IMR-90 (cell line): ENCODE results near the gene IFT43. TPM values are rescaled to one million over a fixed set of nuclear protein-coding genes. Genes with fewer than 3 reads are reported as not detected.

Source experiments
- ATAC-seq: fragments of 200-7000 bp; cut with Tn5 transposase; 2 replicates; pipeline ENCODE4 v1.9.1; 2020; ENCODE audit warnings: low read depth, mild to moderate bottlenecking, moderate library complexity
- BruUV-seq: library from RNA; stranded (reverse); fragments of 400-500 nt; replicated peaks from 2 replicates; lab custom pipeline; 2021; lab: Mats Ljungman, UMichigan
- CTCF ChIA-PET: fragments of 300-600 bp; formaldehyde crosslinking; extraction: SDS; loops from one replicate; lab custom pipeline; 2021; ENCODE audit warnings: antibody characterized with exemption; lab: Yijun Ruan, JAX
- POLR2A ChIA-PET: fragments of 300-600 bp; sonication (Branson Sonifier 250); formaldehyde crosslinking; loops from one replicate; lab custom pipeline; 2022; ENCODE audit warnings: antibody characterized with exemption; ENCODE audit not compliant: unreplicated experiment; lab: Charles Lee
- DNase-seq: peaks from one replicate; pipeline ENCODE4 v3.0.0; 2013
- H2AFZ ChIP-seq: replicated peaks from 2 replicates; pipeline ENCODE3; 2013; ENCODE audit warnings: low read length, mild to moderate bottlenecking; ENCODE audit not compliant: poor library complexity
- H2AK5ac ChIP-seq: 2 replicates; pipeline ENCODE4 v1.6.1; 2013; ENCODE audit warnings: low read depth, low read length, inconsistent platforms
- H2AK9ac ChIP-seq: replicated peaks from 2 replicates; pipeline ENCODE3; 2013; ENCODE audit warnings: mild to moderate bottlenecking, low read depth, low read length, moderate library complexity; ENCODE audit not compliant: poor library complexity
- H2BK120ac ChIP-seq: 2 replicates; pipeline ENCODE4 v1.6.1; 2013; ENCODE audit warnings: low read depth, low read length, inconsistent platforms
- H2BK15ac ChIP-seq: 3 replicates; pipeline ENCODE4 v1.6.1; 2013; ENCODE audit warnings: low read depth, low read length, inconsistent platforms
- H2BK20ac ChIP-seq: 2 replicates; pipeline ENCODE4 v1.6.1; 2013; ENCODE audit warnings: low read depth, mild to moderate bottlenecking, inconsistent platforms, low read length, moderate library complexity
- H2BK5ac ChIP-seq: 2 replicates; pipeline ENCODE4 v1.6.1; 2013; ENCODE audit warnings: mild to moderate bottlenecking, low read depth, low read length, inconsistent platforms; ENCODE audit not compliant: poor library complexity, severe bottlenecking
- H3K14ac ChIP-seq: replicated peaks from 2 replicates; pipeline ENCODE4 v1.6.1; 2013; ENCODE audit warnings: low read depth, low read length, inconsistent platforms
- H3K18ac ChIP-seq: 2 replicates; pipeline ENCODE4 v1.6.1; 2013; ENCODE audit warnings: low read depth, low read length, control low read depth
- H3K23ac ChIP-seq: 2 replicates; pipeline ENCODE4 v1.6.1; 2013; ENCODE audit warnings: low read depth, low read length, inconsistent platforms
- H3K27ac ChIP-seq: 2 replicates; pipeline ENCODE4 v1.5.1; 2013; ENCODE audit warnings: mild to moderate bottlenecking, control low read depth, low read length; ENCODE audit not compliant: insufficient read depth
- H3K27me3 ChIP-seq: 2 replicates; pipeline ENCODE4 v1.6.1; 2013; ENCODE audit warnings: low read length; ENCODE audit not compliant: control insufficient read depth, insufficient read depth
- H3K36me3 ChIP-seq: 2 replicates; pipeline ENCODE4 v1.6.1; 2013; ENCODE audit warnings: low read length, mixed read lengths; ENCODE audit not compliant: control insufficient read depth, insufficient read depth
- H3K4ac ChIP-seq: 2 replicates; pipeline ENCODE4 v1.6.1; 2013; ENCODE audit warnings: low read depth, low read length, inconsistent platforms
- H3K4me1 ChIP-seq: 2 replicates; pipeline ENCODE4 v1.6.1; 2013; ENCODE audit warnings: low read length, mixed read lengths; ENCODE audit not compliant: control insufficient read depth, insufficient read depth
- H3K4me2 ChIP-seq: 2 replicates; pipeline ENCODE4 v1.6.1; 2013; ENCODE audit warnings: low read depth, mild to moderate bottlenecking, control low read depth, low read length, moderate library complexity
- H3K4me3 ChIP-seq: 2 replicates; pipeline ENCODE4 v1.5.1; 2013; ENCODE audit warnings: low read depth, mild to moderate bottlenecking, control low read depth, low read length, moderate library complexity; ENCODE audit not compliant: insufficient read depth
- H3K56ac ChIP-seq: 2 replicates; pipeline ENCODE4 v1.6.1; 2013; ENCODE audit warnings: low read length, inconsistent platforms; ENCODE audit not compliant: insufficient read depth; ENCODE audit errors: extremely low read depth
- H3K79me1 ChIP-seq, 2 experiments: 2 replicates each; pipeline ENCODE4 v1.6.1; 2013; ENCODE audit warnings: low read length in 2 of 2, inconsistent platforms in 1 of 2, low read depth in 1 of 2
- H3K9ac ChIP-seq: 2 replicates; pipeline ENCODE4 v1.6.1; 2013; ENCODE audit warnings: low read depth, low read length, control low read depth
- H3K9me1 ChIP-seq: 2 replicates; pipeline ENCODE4 v1.6.1; 2013; ENCODE audit warnings: low read length, inconsistent platforms; ENCODE audit not compliant: insufficient read depth
- H3K9me3 ChIP-seq: 2 replicates; pipeline ENCODE4 v1.6.1; 2013; ENCODE audit warnings: low read length; ENCODE audit not compliant: control insufficient read depth, insufficient read depth
- H4K20me1 ChIP-seq: 2 replicates; pipeline ENCODE4 v1.6.1; 2013; ENCODE audit warnings: low read length, inconsistent platforms; ENCODE audit not compliant: insufficient read depth
- H4K5ac ChIP-seq: 2 replicates; pipeline ENCODE4 v1.6.1; 2013; ENCODE audit warnings: mild to moderate bottlenecking, low read depth, low read length, control low read depth
- H4K8ac ChIP-seq, 2 experiments: 2 replicates each; pipeline ENCODE4 v1.6.1; 2013; ENCODE audit warnings: low read depth in 2 of 2, low read length in 2 of 2, control low read depth in 1 of 2, inconsistent platforms in 1 of 2
- H4K91ac ChIP-seq: 2 replicates; pipeline ENCODE4 v1.6.1; 2013; ENCODE audit warnings: low read depth, low read length, inconsistent platforms; ENCODE audit not compliant: insufficient read depth
- BHLHE40 ChIP-seq: fragments of 150-350 bp; IDR thresholded peaks from 2 replicates; pipeline ENCODE4 v1.6.1; 2016; ENCODE audit warnings: mild to moderate bottlenecking, low read depth, low read length
- CEBPB ChIP-seq: IDR thresholded peaks from 2 replicates; pipeline ENCODE4 v1.6.1; 2012; ENCODE audit warnings: low read depth, low read length, improper control_type of control experiment
- CHD1 ChIP-seq: IDR thresholded peaks from 2 replicates; pipeline ENCODE4 v1.6.1; 2012; ENCODE audit warnings: low read depth, low read length, improper control_type of control experiment
- CTCF ChIP-seq: conservative IDR thresholded peaks from 2 replicates; pipeline ENCODE4 v1.5.1; 2012; ENCODE audit warnings: mild to moderate bottlenecking, low read depth, low read length, improper control_type of control experiment
- ELK1 ChIP-seq: fragments of 150-350 bp; IDR thresholded peaks from 2 replicates; pipeline ENCODE4 v1.6.1; 2016; ENCODE audit warnings: low read depth, mild to moderate bottlenecking, low read length, moderate library complexity, borderline replicate concordance
- FOS ChIP-seq: fragments of 150-350 bp; IDR thresholded peaks from 2 replicates; pipeline ENCODE4 v1.6.1; 2016; ENCODE audit warnings: low read depth, low read length
- MAFK ChIP-seq: IDR thresholded peaks from 2 replicates; pipeline ENCODE4 v1.6.1; 2012; ENCODE audit warnings: low read depth, low read length, improper control_type of control experiment
- MAZ ChIP-seq: IDR thresholded peaks from 2 replicates; pipeline ENCODE4 v1.6.1; 2012; ENCODE audit warnings: low read depth, mild to moderate bottlenecking, low read length, improper control_type of control experiment, moderate library complexity, borderline replicate concordance
- MXI1 ChIP-seq: IDR thresholded peaks from 2 replicates; pipeline ENCODE4 v1.6.1; 2012; ENCODE audit warnings: low read depth, mild to moderate bottlenecking, low read length, moderate library complexity, borderline replicate concordance
- NFE2L2 ChIP-seq: fragments of 150-350 bp; IDR thresholded peaks from 2 replicates; pipeline ENCODE4 v1.6.1; 2016; ENCODE audit warnings: low read depth, mild to moderate bottlenecking, low read length
- POLR2A ChIP-seq: IDR thresholded peaks from 2 replicates; pipeline ENCODE4 v1.6.1; 2012; ENCODE audit warnings: mild to moderate bottlenecking, low read depth, low read length
- RCOR1 ChIP-seq: IDR thresholded peaks from 2 replicates; pipeline ENCODE4 v1.6.1; 2012; ENCODE audit warnings: mild to moderate bottlenecking, low read length, improper control_type of control experiment; ENCODE audit not compliant: insufficient replicate concordance
- RFX5 ChIP-seq: IDR thresholded peaks from 2 replicates; pipeline ENCODE4 v1.8.0; 2012; ENCODE audit warnings: low read depth, mild to moderate bottlenecking, low read length, moderate library complexity
- SMC3 ChIP-seq: fragments of 150-350 bp; IDR thresholded peaks from 2 replicates; pipeline ENCODE4 v1.6.1; 2016; ENCODE audit warnings: low read depth, mild to moderate bottlenecking, antibody characterized with exemption, low read length, moderate library complexity
- USF2 ChIP-seq: fragments of 150-350 bp; IDR thresholded peaks from 2 replicates; pipeline ENCODE4 v1.6.1; 2017; ENCODE audit warnings: mild to moderate bottlenecking, antibody characterized with exemption, low read length, low read depth
- WGBS, 2 experiments: methylation state at CpG; one replicate each; pipeline versions ENCODE4 v1.1.5 to v1.1.7; 2013; ENCODE audit warnings: missing lambda C conversion rate in 2 of 2; ENCODE audit not compliant: insufficient read length in 1 of 2; ENCODE audit errors: extremely low coverage in 2 of 2; 5-methylcytosine and 5-hydroxymethylcytosine counted together
- dilution Hi-C: fragments of 300-500 bp; cut with HindIII; formaldehyde crosslinking; loops from one replicate; pipeline ENCODE4 v1.14.3; 2018; ENCODE audit warnings: low sequenced_read_pairs; ENCODE audit not compliant: unreplicated experiment
- in situ Hi-C: fragments of 300-500 bp; cut with MboI; formaldehyde crosslinking; loops from 3 replicates; pipeline ENCODE4 v1.14.3; 2019; ENCODE audit warnings: low sequenced_read_pairs, inconsistent platforms, mixed read lengths
- intact Hi-C: fragments of 100-400 bp; cut with micrococcal nuclease; formaldehyde crosslinking; loops from 2 replicates; pipeline ENCODE4 v1.10.0; 2022
- polyA plus RNA-seq, 3 experiments: library from polyadenylated mRNA; depleted of rRNA; stranded (reverse); fragments of >200 nt; gene quantifications; 2 replicates each; pipeline ENCODE4 v1.2.3, GENCODE V29; 2012; ENCODE audit warnings: low replicate concordance in 1 of 3
- total RNA-seq: library from RNA; depleted of rRNA; stranded (reverse); fragments of >200 nt; gene quantifications from 2 replicates; pipeline ENCODE4 v1.2.3, GENCODE V29; 2012

IFT43 gene
- total and polyA plus RNA-seq, 2 of the 4 experiments (the other 2 are of a cell fraction): 41.4 to 43.2 TPM

DNA sequence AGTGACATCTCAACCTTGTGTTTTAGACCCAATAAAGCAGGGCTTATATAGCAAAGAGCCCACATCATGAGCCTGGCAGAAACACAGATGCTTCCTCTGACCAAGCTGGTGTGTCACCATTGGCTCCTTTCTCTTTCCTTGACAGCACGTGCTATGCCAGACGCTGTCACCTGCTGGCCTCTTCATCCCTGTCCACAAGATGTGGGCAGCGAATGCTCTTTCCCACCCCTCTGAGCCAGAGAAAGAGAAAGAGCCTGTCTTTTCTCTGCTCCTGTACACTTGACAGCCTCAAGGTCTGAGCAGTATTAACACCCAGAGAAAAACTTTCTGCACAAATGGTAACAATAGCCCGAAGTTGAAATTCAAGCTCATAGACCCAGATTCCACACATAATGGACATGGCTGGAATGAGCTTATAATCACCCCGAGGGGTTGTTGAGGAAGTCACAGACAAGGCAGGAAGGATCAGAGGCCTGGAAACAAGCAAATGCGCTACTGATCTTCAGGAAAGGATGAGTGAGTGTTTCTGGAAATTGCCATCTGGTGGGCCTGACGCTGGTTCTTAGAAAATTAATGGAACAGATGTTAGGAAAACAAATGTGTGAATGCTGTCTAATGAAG is 12.7 kb upstream of the IFT43 start:
- Histone ChIP-seq H3K27me3 (no peaks in the 10 kb centered on the region; the same call in 1 of the 2 replicates), H3K23ac (no peak overlapping the region), H3K14ac (no peak overlapping the region), H2AFZ (no peak overlapping the region), H3K79me1 (no peaks in the 10 kb centered on the region), H4K20me1 (no peaks in the 10 kb centered on the region), H3K4me1 (no peaks in the 10 kb centered on the region), H3K27ac (no peak overlapping the region), H3K4me3 (no peak overlapping the region), H3K9me1 (no peaks in the 10 kb centered on the region), H3K56ac (no peak overlapping the region), H3K9ac (no peak overlapping the region), H2BK120ac (no peak overlapping the region), H2BK15ac (no peak overlapping the region), H2AK5ac (no peak overlapping the region), H3K36me3 (no peaks in the 10 kb centered on the region), H3K9me3 (no peaks in the 10 kb centered on the region), H4K91ac (no peak overlapping the region), H4K5ac (no peak overlapping the region), H2BK20ac (no peak overlapping the region), H3K18ac (no peak overlapping the region), H2BK5ac (no peak overlapping the region), H2AK9ac (no peak overlapping the region), H4K8ac (no peak overlapping the region), H3K4ac (no peak overlapping the region), H3K4me2 (no peak overlapping the region)
- in situ Hi-C loops (no loop called here), intact Hi-C loops (no loop called here), dilution Hi-C loops (no loop called here)
- DNase-seq (no peak), ATAC-seq (no peak)
- CTCF ChIA-PET: interaction anchor here (0.6 to 0.7 kb wide), 2 partner anchors 10 to 85 kb away, joined by 3 read pairs; no protein-coding TSS in a partner anchor
- BruUV-seq: no TSS peak
- WGBS, 2 experiments: no CpG with 5 or more reads among the region's 7 CpGs
- POLR2A ChIA-PET: no interaction called here
- no peak for TF ChIP-seq BHLHE40
- TF ChIP-seq MXI1: no peak
- no peak for TF ChIP-seq MAFK
- no peak for TF ChIP-seq CEBPB
- TF ChIP-seq ELK1: no peak
- TF ChIP-seq NFE2L2: no peak
- TF ChIP-seq RCOR1: no peak
- no peak for TF ChIP-seq RFX5
- no peak for TF ChIP-seq MAZ
- no peak for TF ChIP-seq USF2
- TF ChIP-seq FOS: no peak
- no peak for TF ChIP-seq SMC3
- TF ChIP-seq CTCF: no peak
- TF ChIP-seq POLR2A: no peak
- no peak for TF ChIP-seq CHD1
